GM12892 (cell line): ENCODE results near the gene OR7G1.

Experiments used
- POLR2A ChIP-seq: IDR thresholded peaks from 2 replicates; pipeline ENCODE4 v1.6.1; 2011; ENCODE audit warnings: low read depth, low read length, control low read depth
- POLR2AphosphoS5 ChIP-seq: IDR thresholded peaks from 2 replicates; pipeline ENCODE4 v1.6.1; 2011; ENCODE audit warnings: low read depth, low read length, control low read depth
- TAF1 ChIP-seq: IDR thresholded peaks from 2 replicates; pipeline ENCODE4 v1.6.1; 2011; ENCODE audit warnings: low read depth, mild to moderate bottlenecking, control low read depth, low read length, borderline replicate concordance

GRCh38 chr19:9073806-9074205 is 41.8 kb downstream of the OR7G1 start:
- TF ChIP-seq POLR2AphosphoS5 (no peak), POLR2A (no peak), TAF1 (no peak)
